DOHH2 (cell line): ENCODE measurements around the gene DCTPP1.

Experiments used
- H3F3A ChIP-seq: fragments of 200-600 bp; sonication (generic), shearing (Covaris generic); 2 replicates; pipeline ENCODE4 v1.6.0; 2016; ENCODE audit warnings: antibody characterized with exemption, mild to moderate bottlenecking; ENCODE audit not compliant: control insufficient read depth, insufficient read depth
- H3K27ac ChIP-seq: fragments of 200-600 bp; sonication (generic); 2 replicates; pipeline ENCODE4 v1.5.1; 2014; ENCODE audit warnings: low read depth, mild to moderate bottlenecking, low read length, moderate library complexity
- H3K27me3 ChIP-seq: fragments of 200-600 bp; sonication (generic); 2 replicates; pipeline ENCODE4 v1.6.1; 2014; ENCODE audit warnings: mild to moderate bottlenecking, low read length, mixed read lengths; ENCODE audit not compliant: control insufficient read depth
- H3K36me3 ChIP-seq: fragments of 200-600 bp; sonication (generic); 2 replicates; pipeline ENCODE4 v1.6.1; 2014; ENCODE audit warnings: mild to moderate bottlenecking, low read length, moderate library complexity, mixed read lengths; ENCODE audit not compliant: control insufficient read depth
- H3K4me1 ChIP-seq: fragments of 200-600 bp; sonication (generic); 2 replicates; pipeline ENCODE4 v1.6.1; 2014; ENCODE audit warnings: mild to moderate bottlenecking, low read length, mixed read lengths; ENCODE audit not compliant: control insufficient read depth
- H3K4me2 ChIP-seq: fragments of 200-600 bp; sonication (generic); 2 replicates; pipeline ENCODE4 v1.6.0; 2014; ENCODE audit warnings: mild to moderate bottlenecking, low read length, moderate library complexity
- H3K4me3 ChIP-seq: fragments of 200-600 bp; sonication (generic); 2 replicates; pipeline ENCODE4 v1.5.1; 2014; ENCODE audit warnings: mild to moderate bottlenecking, low read length, mixed read lengths
- H3K79me2 ChIP-seq: fragments of 200-600 bp; sonication (generic); 2 replicates; pipeline ENCODE4 v1.6.1; 2014; ENCODE audit warnings: mild to moderate bottlenecking, low read length, mixed read lengths; ENCODE audit not compliant: control insufficient read depth
- H3K9me2 ChIP-seq: fragments of 200-600 bp; sonication (generic); replicated peaks from 2 replicates; pipeline ENCODE4 v1.6.1; 2014; ENCODE audit warnings: mild to moderate bottlenecking, low read length, mixed read lengths; ENCODE audit not compliant: control insufficient read depth
- H3K9me3 ChIP-seq: fragments of 200-600 bp; sonication (generic); 2 replicates; pipeline ENCODE4 v1.6.1; 2014; ENCODE audit warnings: antibody characterized with exemption, low read length, mixed read lengths; ENCODE audit not compliant: control insufficient read depth, insufficient read depth
- H4K20me1 ChIP-seq: fragments of 200-600 bp; sonication (generic); 2 replicates; pipeline ENCODE4 v1.6.0; 2014; ENCODE audit warnings: low read depth, mild to moderate bottlenecking, antibody characterized with exemption, low read length, moderate library complexity; ENCODE audit not compliant: control insufficient read depth, insufficient read depth
- CTCF ChIP-seq: fragments of 200-600 bp; sonication (generic); IDR thresholded peaks from one replicate; pipeline ENCODE4 v1.5.1; 2014; ENCODE audit warnings: antibody characterized with exemption, mild to moderate bottlenecking, low read depth, low read length; ENCODE audit not compliant: poor library complexity, severe bottlenecking
- EZH2phosphoT487 ChIP-seq: fragments of 200-600 bp; sonication (generic); IDR thresholded peaks from 2 replicates; pipeline ENCODE4 v1.6.1; 2017; ENCODE audit warnings: borderline replicate concordance, mild to moderate bottlenecking, antibody characterized with exemption, low read length, moderate library complexity, mixed read lengths

The DCTPP1 gene

GRCh38 chr16:30409125-30410060 lies 20.4 kb downstream of the DCTPP1 start:
- Histone ChIP-seq H3K4me3 (peak overlapping the region; percentile 92), H4K20me1 (no peaks in the 10 kb centered on the region), H3K36me3 (peaks cover 37% of the 10 kb centered on the region), H3K27me3 (no peaks in the 10 kb centered on the region), H3K27ac (peak overlapping the region; percentile 72), H3K9me3 (no peaks in the 10 kb centered on the region), H3F3A (peaks cover 12% of the 10 kb centered on the region), H3K4me1 (peaks cover 27% of the 10 kb centered on the region), H3K9me2 (no peaks in the 10 kb centered on the region), H3K79me2 (peaks cover 27% of the 10 kb centered on the region), H3K4me2 (peak overlapping the region; percentile 87)
- TF ChIP-seq EZH2phosphoT487 (no peak), CTCF (peak; percentile 94)

- Histone ChIP-seq H3K4me3 (peak overlapping the region; percentile 92), H3K4me1 (peaks cover 27% of the 10 kb centered on the region), H3K79me2 (peaks cover 27% of the 10 kb centered on the region), H3K9me2 (no peaks in the 10 kb centered on the region), H3K27me3 (no peaks in the 10 kb centered on the region), H3K36me3 (peaks cover 25% of the 10 kb centered on the region), H3K9me3 (no peaks in the 10 kb centered on the region), H3K4me2 (peak overlapping the region; percentile 87), H3K27ac (peak overlapping the region; percentile 72), H4K20me1 (no peaks in the 10 kb centered on the region), H3F3A (peaks cover 10% of the 10 kb centered on the region)
- no peak for TF ChIP-seq CTCF
- TF ChIP-seq EZH2phosphoT487: no peak
Observed at GRCh38 chr16:30407804-30408534, 21.9 kb downstream of the DCTPP1 start.

GRCh38 chr16:30407102-30407803 lies 22.6 kb downstream of the DCTPP1 start, which contains the start of gene ZNF771:
Gene ZNF771 (plus strand): TSS chr16:30407606. CDS start chr16:30408054, 448 bp downstream.
- H3K79me2 ChIP-seq: peaks cover 26% of the 10 kb centered on the region
- no peaks in the 10 kb centered on the region for H3K27me3 ChIP-seq
- peak within 1 kb of the TSS; percentile 92 for H3K4me3 ChIP-seq
- H3K27ac ChIP-seq: peak within 1 kb of the TSS; percentile 72
- peaks cover 27% of the 10 kb centered on the region for H3K4me1 ChIP-seq
- no peaks in the 10 kb centered on the region for H3K9me3 ChIP-seq
- H3K4me2 ChIP-seq: peak within 1 kb of the TSS; percentile 87
- peaks cover 18% of the 10 kb centered on the region for H3K36me3 ChIP-seq
- no peaks in the 10 kb centered on the region for H3K9me2 ChIP-seq
- H3F3A ChIP-seq: peaks cover 6% of the 10 kb centered on the region; the same call in 1 of the 2 replicates
- TF ChIP-seq CTCF: peak; percentile 26
- TF ChIP-seq EZH2phosphoT487: no peak
- H4K20me1 ChIP-seq: no peaks in the 10 kb centered on the region
